ENCODE results near the gene LRP5.

GRCh38 chr11:68330700-68331337 is 18.4 kb downstream of the LRP5 start:
- no peak for TF ChIP-seq CTCF (IDR thresholded peaks at IDR 0.05; ENCODE audit: insufficient read depth, low read length, poor library complexity, severe bottlenecking)
- TF ChIP-seq EZH2phosphoT487 (conservative IDR thresholded peaks at IDR 0.05; ENCODE audit: low read length), result no peak
